Activated CD4-positive, alpha-beta T cell treated with anti-CD3 and anti-CD28 coated beads, Interleukin-2, amount 50 U/mL, for 16 hours (primary cell): ENCODE measurements around the gene SNRNP200.

Experiments used
- DNase-seq: peaks from one replicate; pipeline ENCODE4 v3.0.0-alpha.2; 2020

The SNRNP200 gene

GRCh38 chr2:96305091-96305978 is at the start of gene SNRNP200:
TSS of gene SNRNP200 (minus strand) at chr2:96305546. CDS start at chr2:96305437, 109 bp downstream.
- peak; percentile 95 for DNase-seq

GRCh38 chr2:96354492-96354891 is 49.1 kb upstream of the SNRNP200 start:
- no peak for DNase-seq

GRCh38 chr2:96353606-96354101 is 48.3 kb upstream of the SNRNP200 start:
- no peak for DNase-seq

DNA sequence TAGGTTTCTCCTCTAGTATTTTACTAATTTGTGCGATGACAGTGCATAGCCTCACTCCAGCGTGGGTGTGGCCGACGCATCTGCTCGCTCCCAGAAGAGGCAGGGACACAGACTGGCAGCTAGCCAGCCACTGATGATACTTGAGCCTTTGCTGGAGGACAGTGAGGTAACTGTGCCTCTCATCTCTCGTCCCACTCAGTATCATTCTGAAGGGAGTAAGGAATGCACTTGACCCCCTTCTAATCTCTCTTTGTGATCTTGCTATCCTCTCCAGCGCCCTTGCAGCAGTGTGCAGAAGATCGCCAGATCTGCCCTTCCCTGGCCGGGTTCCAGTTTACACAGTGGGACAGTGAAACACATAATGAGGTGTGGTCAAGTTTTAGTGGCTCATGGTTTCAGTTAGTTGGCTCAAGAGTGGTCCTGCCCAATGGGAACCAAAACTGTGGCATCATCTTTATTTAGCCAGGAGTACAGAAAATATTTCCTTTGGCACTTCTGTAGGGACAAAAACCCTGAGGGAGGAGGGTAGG is 47.8 kb upstream of the SNRNP200 start:
- DNase-seq: no peak

GRCh38 chr2:96347395-96347794 is 42.0 kb upstream of the SNRNP200 start:
- DNase-seq: no peak

- no peak for DNase-seq
Measured at GRCh38 chr2:96345868-96346462, 40.6 kb upstream of the SNRNP200 start.

DNA sequence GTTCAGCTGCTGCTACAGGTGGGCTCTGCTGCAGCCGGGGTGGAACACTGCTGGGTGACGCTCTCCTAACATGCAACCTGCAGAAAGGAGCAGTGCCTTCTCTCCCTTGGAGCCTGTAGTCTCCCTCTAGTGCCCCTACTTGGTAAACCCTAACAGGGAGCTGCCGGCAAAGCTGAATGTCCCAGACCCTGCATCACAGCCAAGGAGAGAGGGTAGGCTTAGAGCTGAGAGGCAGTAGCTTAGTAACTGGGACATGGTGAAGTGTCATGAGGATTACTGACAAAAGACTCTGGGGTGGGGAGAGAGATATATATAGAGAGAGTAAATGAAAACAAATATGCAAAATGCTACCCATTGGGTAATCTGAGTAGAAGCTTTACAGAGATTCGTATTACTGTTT is 40.1 kb upstream of the SNRNP200 start:
- no peak for DNase-seq

- peak; percentile 92 for DNase-seq
Measured at GRCh38 chr2:96344011-96344410, 38.7 kb upstream of the SNRNP200 start.

- DNase-seq: peak; percentile 88
Measured at GRCh38 chr2:96342085-96342484, 36.7 kb upstream of the SNRNP200 start.

GRCh38 chr2:96341641-96342040 is 36.3 kb upstream of the SNRNP200 start:
- DNase-seq: no peak

DNA sequence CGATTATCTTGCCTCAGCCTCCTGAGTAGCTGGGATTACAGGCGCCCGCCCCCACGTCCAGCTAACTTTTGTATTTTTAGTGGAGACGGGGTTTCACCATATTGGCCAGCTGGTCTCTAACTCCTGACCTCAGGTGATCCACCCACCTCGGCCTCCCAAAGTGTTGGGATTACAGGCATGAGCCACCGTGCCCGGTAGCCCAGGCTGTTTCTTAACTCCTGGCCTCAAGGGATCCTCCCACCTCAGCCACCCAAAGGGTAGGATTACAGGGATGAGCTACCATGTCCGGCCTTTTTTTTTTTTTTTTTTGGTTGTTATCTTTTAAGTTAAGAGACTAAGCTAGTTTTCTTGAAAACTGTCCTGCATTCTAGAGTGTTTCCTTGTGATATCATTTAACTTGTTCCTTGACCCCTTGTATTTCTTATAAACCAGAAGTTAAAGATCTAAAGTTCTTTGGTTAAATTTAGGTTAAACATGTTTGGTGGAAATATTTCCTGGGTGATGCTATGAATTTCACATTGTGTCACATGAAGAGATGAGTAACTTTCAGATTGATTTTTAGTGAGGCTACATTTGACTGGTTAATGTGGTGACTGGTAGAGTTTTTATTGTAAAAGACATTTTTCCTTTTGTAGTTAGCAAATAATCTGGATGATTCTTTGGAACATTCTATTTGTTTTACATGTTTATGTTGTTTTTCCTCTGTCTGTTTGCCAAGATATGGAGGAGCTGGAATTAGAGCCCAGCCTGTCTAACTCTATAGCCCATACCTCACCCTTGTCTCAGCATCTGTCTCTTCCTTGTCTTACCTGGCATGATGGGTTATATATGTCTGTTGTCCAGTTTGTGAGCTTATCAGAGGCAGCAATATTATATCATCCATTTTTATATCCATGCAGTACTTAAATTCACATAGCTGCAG is 35.4 kb upstream of the SNRNP200 start:
- peak; percentile 80 for DNase-seq

DNA sequence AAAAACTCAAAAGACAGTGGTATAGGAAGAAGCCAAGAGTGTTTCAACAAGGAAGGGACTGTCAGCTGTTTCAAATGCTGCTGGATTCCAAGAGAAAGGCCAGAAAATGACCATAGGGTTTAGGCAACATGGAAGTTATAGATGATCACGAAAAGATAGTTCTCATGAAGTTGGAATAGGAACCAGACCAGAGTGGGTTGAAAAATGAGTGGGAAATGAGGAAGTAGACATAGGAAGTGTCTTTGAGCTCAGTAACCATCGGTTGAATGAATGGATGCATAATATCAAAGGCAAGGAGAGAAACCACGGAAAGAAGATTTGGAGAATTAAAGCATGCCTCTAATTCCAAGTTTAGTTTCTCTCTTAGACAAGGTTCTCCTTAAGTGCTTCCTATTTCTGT is 31.5 kb upstream of the SNRNP200 start:
- DNase-seq: no peak

- DNase-seq: no peak
Measured at GRCh38 chr2:96336104-96336775, 30.9 kb upstream of the SNRNP200 start.

DNA sequence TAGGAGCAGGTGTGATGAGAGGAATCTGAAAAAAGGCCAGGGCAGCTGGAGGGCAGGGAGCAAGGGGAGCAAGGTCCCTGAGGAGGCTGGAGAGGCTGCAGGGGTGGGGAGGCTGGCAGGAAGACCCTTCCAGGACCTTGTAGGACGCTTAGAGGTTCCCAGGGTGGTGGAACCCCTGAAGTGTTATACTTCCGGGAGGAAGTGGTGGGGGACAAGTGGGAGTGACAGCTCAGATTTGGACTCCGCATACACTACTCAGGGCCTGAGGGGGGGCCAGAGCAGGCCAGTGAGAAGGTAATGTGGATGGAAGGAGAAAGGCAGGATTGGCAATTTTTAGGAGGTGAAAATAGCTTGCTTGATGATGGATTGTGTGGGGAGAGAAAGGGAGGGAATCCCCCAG is 28.4 kb upstream of the SNRNP200 start:
- DNase-seq: no peak

DNA sequence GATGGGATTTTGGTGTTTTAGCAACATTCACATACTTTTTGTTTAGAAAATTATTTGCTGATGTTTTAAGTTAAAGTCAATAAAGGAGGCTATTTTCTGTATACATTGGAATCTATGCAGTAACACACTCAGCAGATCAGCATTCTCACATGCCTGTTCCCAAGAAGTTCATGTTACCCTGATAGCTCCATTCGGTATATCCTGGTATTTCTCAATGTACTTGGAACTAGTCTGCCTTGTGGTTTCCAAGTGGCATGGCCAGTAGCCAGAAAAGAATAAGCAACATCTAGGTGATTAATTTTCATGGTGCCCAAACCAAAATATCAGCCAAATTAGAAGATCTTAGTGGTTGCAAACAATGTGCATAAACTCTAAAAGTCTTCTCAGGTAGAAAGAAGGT is 25.1 kb upstream of the SNRNP200 start:
- DNase-seq: no peak

DNA sequence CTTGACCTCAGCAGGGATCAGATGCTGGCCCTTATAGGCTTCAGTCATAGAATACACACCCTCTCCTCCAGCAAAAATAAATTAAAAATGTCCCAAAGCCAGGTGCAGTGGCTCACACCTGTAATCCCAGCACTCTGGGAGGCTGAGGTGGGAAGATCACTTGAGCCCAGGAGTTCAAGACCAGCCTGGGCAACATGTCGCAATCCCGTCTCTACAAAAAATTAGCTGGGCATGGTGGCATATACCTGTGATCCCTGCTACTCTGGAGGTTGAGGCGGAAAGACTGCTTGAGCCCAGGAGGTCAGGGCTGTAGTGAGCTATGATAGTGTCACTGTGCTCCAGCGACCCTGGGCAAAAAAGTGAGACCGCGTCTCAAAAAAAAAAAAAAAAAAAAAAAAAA is 24.5 kb upstream of the SNRNP200 start:
- no peak for DNase-seq

DNA sequence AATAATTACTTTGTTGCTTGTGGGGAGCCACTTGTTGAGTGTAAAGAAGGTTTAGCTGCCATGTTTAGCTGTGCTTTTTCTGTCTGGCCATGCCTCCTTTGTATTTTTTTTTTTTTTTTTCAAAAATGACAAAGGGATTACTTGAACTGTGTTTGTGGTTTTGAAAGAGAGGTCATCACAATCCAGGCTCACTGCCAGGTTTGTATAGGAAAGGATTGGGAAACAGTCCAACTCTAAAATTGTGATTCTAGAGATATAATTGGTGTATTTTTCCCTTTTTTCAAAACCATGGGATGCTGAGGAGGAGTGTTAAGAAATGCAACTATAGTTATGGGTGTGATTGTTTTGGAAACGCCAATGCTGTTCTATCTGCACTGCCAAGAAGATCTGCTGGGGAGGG is 24.1 kb upstream of the SNRNP200 start:
- no peak for DNase-seq

- DNase-seq: no peak
Measured at GRCh38 chr2:96326990-96327820, 21.9 kb upstream of the SNRNP200 start.

GRCh38 chr2:96326564-96326963 is 21.2 kb upstream of the SNRNP200 start:
- DNase-seq: no peak

DNA sequence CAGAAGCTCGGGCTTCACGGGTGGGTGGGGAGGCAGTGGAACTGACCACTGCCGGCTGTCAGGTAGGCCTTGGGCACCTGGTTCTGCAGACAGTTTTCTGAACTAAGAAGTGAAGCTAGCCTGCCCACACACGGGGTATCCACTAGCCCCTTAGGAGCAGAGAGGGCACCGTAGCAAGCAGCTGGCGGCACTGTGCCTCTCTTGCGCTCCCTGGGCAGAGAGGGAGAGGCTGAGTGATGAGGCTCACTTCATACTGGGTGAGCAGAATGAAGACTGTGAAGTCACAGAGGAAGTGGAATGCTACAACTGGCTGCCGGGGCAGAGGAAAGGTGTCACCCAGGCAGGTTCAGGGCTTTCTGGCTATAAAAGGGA is 20.5 kb upstream of the SNRNP200 start:
- peak; percentile 75 for DNase-seq
